Stomach (tissue), 9 donors: ENCODE measurements around the gene TRIM2. TPM values are rescaled to one million over a fixed set of nuclear protein-coding genes. Genes with fewer than 3 reads are reported as not detected.

Experiments
- DNase-seq, 2 donors: peaks; one replicate each; pipeline versions ENCODE4 v3.0.0 to v3.0.0-alpha.2; 2013 to 2019
- H3K27ac ChIP-seq, 5 donors: fragments of 200-600 bp in 4 of 5; sonication (generic) in 4 of 5; one replicate each; pipeline ENCODE4 v1.5.1; 2013 to 2019; ENCODE audit warnings: mild to moderate bottlenecking in 1 of 5, moderate library complexity in 1 of 5
- H3K27me3 ChIP-seq, 3 donors: fragments of 200-600 bp; sonication (generic); one replicate each; pipeline ENCODE4 v1.5.1; 2017 to 2019; ENCODE audit warnings: mixed run types in 1 of 3
- H3K36me3 ChIP-seq, 4 donors: fragments of 200-600 bp; sonication (generic); 1 replicate in 3 of 4; 2 replicates in 1 of 4; pipeline ENCODE4 v1.5.1; 2016 to 2019
- H3K4me1 ChIP-seq, 4 donors: fragments of 200-600 bp; sonication (generic); one replicate each; pipeline ENCODE4 v1.5.1; 2016 to 2019
- H3K4me3 ChIP-seq, 4 donors: fragments of 200-600 bp; sonication (generic) in 3 of 4; one replicate each; pipeline ENCODE4 v1.5.1; 2016 to 2019; ENCODE audit warnings: mild to moderate bottlenecking in 1 of 4
- H3K9me3 ChIP-seq, 4 donors: fragments of 200-600 bp; sonication (generic); one replicate each; pipeline ENCODE4 v1.5.1; 2016 to 2019
- CTCF ChIP-seq, 7 experiments: fragments of 450-650 bp in 4 of 7; fragments of 200-600 bp in 3 of 7; sonication (generic) in 3 of 7; IDR thresholded peaks; one replicate each; pipeline ENCODE4 v1.5.1; 2016 to 2019; ENCODE audit warnings: antibody characterized with exemption in 7 of 7, control low read depth in 2 of 7, mild to moderate bottlenecking in 1 of 7
- EP300 ChIP-seq: sonication (generic); formaldehyde crosslinking; IDR thresholded peaks from one replicate; pipeline ENCODE4 v1.6.1; 2017; ENCODE audit warnings: antibody characterized with exemption
- POLR2A ChIP-seq, 4 donors: fragments of 450-650 bp; IDR thresholded peaks; one replicate each; pipeline ENCODE4 v1.6.1; 2016; ENCODE audit warnings: antibody characterized with exemption in 4 of 4, control low read depth in 2 of 4, mild to moderate bottlenecking in 1 of 4, moderate library complexity in 1 of 4
- POLR2AphosphoS5 ChIP-seq, 3 donors: sonication (generic); formaldehyde crosslinking; IDR thresholded peaks; one replicate each; pipeline ENCODE4 v1.6.1; 2016; ENCODE audit warnings: antibody characterized with exemption in 3 of 3
- WGBS, 5 donors: extraction: QIAGEN DNeasy Blood & Tissue Kit in 3 of 5; methylation state at CpG; one replicate each; pipeline versions ENCODE4 v1.1.5 to v1.1.7; 2013 to 2018; 5-methylcytosine and 5-hydroxymethylcytosine counted together
- intact Hi-C: fragments of 100-400 bp; cut with DNase I; formaldehyde crosslinking; loops from one replicate; pipeline ENCODE4 v1.15.1; 2023; ENCODE audit warnings: low total_unique reads
- polyA plus RNA-seq, 3 donors: library from polyadenylated mRNA; stranded (reverse); fragments of 200-250 nt; gene quantifications; one replicate each; pipeline ENCODE4 v1.2.3, GENCODE V29; 2013
- total RNA-seq, 5 donors: library from RNA; depleted of rRNA; stranded (reverse); fragments of >200 nt; gene quantifications; one replicate each; pipeline versions ENCODE4 v1.1.0 to v1.2.3, GENCODE V29; 2014 to 2016
- donor health status: healthy with polysubstance abuse.
- donor health status: Bipolar disorder and iron deficiency.
- donor health status: healthy.

TRIM2 gene
- total and polyA plus RNA-seq, 8 donors: 11.2 to 327 (median 53.8) TPM

GRCh38 chr4:153314915-153315314 is 110.7 kb downstream of the TRIM2 start:
- Histone ChIP-seq H3K27ac (no peak overlapping the region), H3K36me3 (peaks cover under 1 to 39% (median 30%) of the 10 kb centered on the region in 4 donors), H3K27me3 (no peaks in the 10 kb centered on the region), H3K4me1 (peaks cover 0 to 12% (median 0%) of the 10 kb centered on the region in 4 donors), H3K4me3 (no peak overlapping the region), H3K9me3 (no peaks in the 10 kb centered on the region)
- intact Hi-C loops: no loop called here
- DNase-seq: no peak
- 82 to 94% (median 88%) methylated on average over 1 of the region's 1 CpG for WGBS, 5 donors
- TF ChIP-seq POLR2A (IDR thresholded peaks at IDR 0.05) (no peak), EP300 (no peak), POLR2AphosphoS5 (IDR thresholded peaks at IDR 0.05) (no peak), CTCF (IDR thresholded peaks at IDR 0.05) (no peak)

- Histone ChIP-seq H3K4me3 (no peak overlapping the region), H3K9me3 (no peaks in the 10 kb centered on the region), H3K27ac (no peak overlapping the region), H3K4me1 (no peaks in the 10 kb centered on the region), H3K36me3 (peaks cover 13 to 76% (median 63%) of the 10 kb centered on the region in 4 donors), H3K27me3 (no peaks in the 10 kb centered on the region)
- WGBS, 5 donors: 47 to 75% (median 68%) methylated on average over 2 of the region's 2 CpGs
- intact Hi-C loops: no loop called here
- DNase-seq: peak; percentile 31 to 77
- TF ChIP-seq POLR2A (IDR thresholded peaks at IDR 0.05): no peak
- no peak for TF ChIP-seq POLR2AphosphoS5 (IDR thresholded peaks at IDR 0.05)
- peak in 5 of 7 experiments; percentile 44 to 70 (median 62) for TF ChIP-seq CTCF (IDR thresholded peaks at IDR 0.05)
- no peak for TF ChIP-seq EP300
Observed at GRCh38 chr4:153318696-153319320, 114.6 kb downstream of the TRIM2 start.

- TF ChIP-seq POLR2A (IDR thresholded peaks at IDR 0.05) (no peak), POLR2AphosphoS5 (IDR thresholded peaks at IDR 0.05) (no peak), CTCF (IDR thresholded peaks at IDR 0.05) (no peak), EP300 (no peak)
Observed at GRCh38 chr4:153322791-153323190, 118.5 kb downstream of the TRIM2 start.

GRCh38 chr4:153324046-153324445 is 119.8 kb downstream of the TRIM2 start:
- Histone ChIP-seq H3K4me1 (peaks cover 0 to 13% (median 4%) of the 10 kb centered on the region in 4 donors), H3K4me3 (no peak overlapping the region), H3K27ac (no peak overlapping the region), H3K27me3 (no peaks in the 10 kb centered on the region), H3K9me3 (no peaks in the 10 kb centered on the region), H3K36me3 (peaks cover 13 to 73% (median 58%) of the 10 kb centered on the region in 4 donors)
- no peak for DNase-seq
- whole genome bisulfite sequencing, 5 donors: 80 to 90% (median 88%) methylated on average over 3 of the region's 3 CpGs
- intact Hi-C loops: no loop called here
- TF ChIP-seq CTCF (IDR thresholded peaks at IDR 0.05) (no peak), EP300 (no peak), POLR2AphosphoS5 (IDR thresholded peaks at IDR 0.05) (no peak), POLR2A (IDR thresholded peaks at IDR 0.05) (no peak)

More at GRCh38 chr4:153322791-153323190, 118.5 kb downstream of the TRIM2 start:
- Histone ChIP-seq H3K27ac (no peak overlapping the region), H3K9me3 (no peaks in the 10 kb centered on the region), H3K36me3 (peaks cover 13 to 74% (median 54%) of the 10 kb centered on the region in 4 donors), H3K4me1 (peaks cover 0 to 13% (median 4%) of the 10 kb centered on the region in 4 donors), H3K4me3 (no peak overlapping the region), H3K27me3 (no peaks in the 10 kb centered on the region)
- WGBS, 5 donors: 68 to 83% (median 78%) methylated on average over 6 of the region's 6 CpGs
- DNase-seq: no peak
- intact Hi-C loops: no loop called here
